Measurements from ENCODE around the gene FAU. TPM values are rescaled to one million over a fixed set of nuclear protein-coding genes. Genes with fewer than 3 reads are reported as not detected.

Gene FAU
- total and polyA plus RNA-seq, 10 of the 15 experiments (the other 5 are each of a cell fraction or from before 2014, with no cell fraction given) = 332 to 1,347 (median 990) TPM

DNA sequence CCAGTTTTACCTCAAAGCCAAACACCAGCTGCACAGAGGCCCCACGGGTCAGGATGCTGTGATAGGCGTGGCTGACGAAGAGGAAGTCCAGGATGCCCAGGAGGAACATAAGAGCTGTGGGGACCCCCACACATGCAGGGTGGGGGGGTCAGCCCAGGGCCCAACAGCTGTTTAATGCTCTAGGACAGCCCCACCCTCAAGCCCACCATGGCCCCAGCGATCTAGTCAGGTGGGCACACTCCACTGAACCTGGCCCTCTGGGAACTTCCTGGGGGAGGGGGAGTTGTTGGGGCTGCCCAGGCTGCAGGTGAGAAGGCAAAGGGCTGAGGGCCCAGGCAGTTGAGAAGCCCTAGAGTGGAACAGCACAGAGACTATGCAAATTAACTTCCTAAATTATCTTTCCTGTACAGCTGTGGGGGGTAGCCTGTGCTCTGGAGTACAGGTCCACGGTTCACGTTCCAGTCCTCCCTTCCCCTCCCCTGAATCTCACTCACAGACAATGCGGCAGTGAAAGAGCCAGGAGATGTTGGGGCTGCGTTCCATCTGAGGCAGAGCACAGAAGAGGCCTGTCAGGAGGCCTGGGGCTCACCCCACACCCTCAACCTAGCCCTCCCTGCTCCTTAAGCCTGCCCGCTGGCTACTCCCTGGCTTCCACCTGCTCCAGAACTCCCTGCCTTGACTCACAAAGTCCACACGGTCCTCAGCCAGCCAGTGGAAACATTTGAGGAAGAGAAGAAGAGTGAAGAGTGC, 10.5 kb upstream of the FAU start (continued):
- TF ChIP-seq, protein P1, sequence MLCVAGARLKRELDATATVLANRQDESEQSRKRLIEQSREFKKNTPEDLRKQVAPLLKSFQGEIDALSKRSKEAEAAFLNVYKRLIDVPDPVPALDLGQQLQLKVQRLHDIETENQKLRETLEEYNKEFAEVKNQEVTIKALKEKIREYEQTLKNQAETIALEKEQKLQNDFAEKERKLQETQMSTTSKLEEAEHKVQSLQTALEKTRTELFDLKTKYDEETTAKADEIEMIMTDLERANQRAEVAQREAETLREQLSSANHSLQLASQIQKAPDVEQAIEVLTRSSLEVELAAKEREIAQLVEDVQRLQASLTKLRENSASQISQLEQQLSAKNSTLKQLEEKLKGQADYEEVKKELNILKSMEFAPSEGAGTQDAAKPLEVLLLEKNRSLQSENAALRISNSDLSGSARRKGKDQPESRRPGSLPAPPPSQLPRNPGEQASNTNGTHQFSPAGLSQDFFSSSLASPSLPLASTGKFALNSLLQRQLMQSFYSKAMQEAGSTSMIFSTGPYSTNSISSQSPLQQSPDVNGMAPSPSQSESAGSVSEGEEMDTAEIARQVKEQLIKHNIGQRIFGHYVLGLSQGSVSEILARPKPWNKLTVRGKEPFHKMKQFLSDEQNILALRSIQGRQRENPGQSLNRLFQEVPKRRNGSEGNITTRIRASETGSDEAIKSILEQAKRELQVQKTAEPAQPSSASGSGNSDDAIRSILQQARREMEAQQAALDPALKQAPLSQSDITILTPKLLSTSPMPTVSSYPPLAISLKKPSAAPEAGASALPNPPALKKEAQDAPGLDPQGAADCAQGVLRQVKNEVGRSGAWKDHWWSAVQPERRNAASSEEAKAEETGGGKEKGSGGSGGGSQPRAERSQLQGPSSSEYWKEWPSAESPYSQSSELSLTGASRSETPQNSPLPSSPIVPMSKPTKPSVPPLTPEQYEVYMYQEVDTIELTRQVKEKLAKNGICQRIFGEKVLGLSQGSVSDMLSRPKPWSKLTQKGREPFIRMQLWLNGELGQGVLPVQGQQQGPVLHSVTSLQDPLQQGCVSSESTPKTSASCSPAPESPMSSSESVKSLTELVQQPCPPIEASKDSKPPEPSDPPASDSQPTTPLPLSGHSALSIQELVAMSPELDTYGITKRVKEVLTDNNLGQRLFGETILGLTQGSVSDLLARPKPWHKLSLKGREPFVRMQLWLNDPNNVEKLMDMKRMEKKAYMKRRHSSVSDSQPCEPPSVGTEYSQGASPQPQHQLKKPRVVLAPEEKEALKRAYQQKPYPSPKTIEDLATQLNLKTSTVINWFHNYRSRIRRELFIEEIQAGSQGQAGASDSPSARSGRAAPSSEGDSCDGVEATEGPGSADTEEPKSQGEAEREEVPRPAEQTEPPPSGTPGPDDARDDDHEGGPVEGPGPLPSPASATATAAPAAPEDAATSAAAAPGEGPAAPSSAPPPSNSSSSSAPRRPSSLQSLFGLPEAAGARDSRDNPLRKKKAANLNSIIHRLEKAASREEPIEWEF (IDR thresholded peaks at IDR 0.05; ENCODE audit: insufficient replicate concordance, low read depth, low read length) = no peak
- TF ChIP-seq EED (IDR thresholded peaks at IDR 0.05; ENCODE audit: low read depth) = peak; percentile 45
- peak in 1 of 2 experiments; percentile 13; a peak in 1 of 4 replicates for TF ChIP-seq IKZF2 (IDR thresholded peaks at IDR 0.05)
- TF ChIP-seq EP300 (IDR thresholded peaks at IDR 0.05; ENCODE audit: borderline replicate concordance in 1 of 2, control insufficient read depth in 1 of 2, low read depth in 2 of 2, low read length in 2 of 2) = 0 out of 4 replicates have a peak, but pooled peaks of 1 of the 2 experiments have one; percentile 36

Measured in GM12878 (cell line).